Mucosa of rectum (tissue), 2 donors: Measurements from ENCODE around the gene VNN1.

Experiments
- H3K27ac ChIP-seq, 2 donors: one replicate each; pipeline ENCODE4 v1.7.0; 2013; ENCODE audit warnings: inconsistent platforms in 2 of 2, low read depth in 2 of 2, low read length in 2 of 2
- H3K27me3 ChIP-seq, 2 donors: one replicate each; pipeline ENCODE4 v1.7.0; 2013; ENCODE audit warnings: low read length in 2 of 2; ENCODE audit not compliant: control insufficient read depth in 2 of 2, insufficient read depth in 2 of 2
- H3K36me3 ChIP-seq, 2 donors: one replicate each; pipeline ENCODE4 v1.7.0; 2013; ENCODE audit warnings: low read length in 2 of 2; ENCODE audit not compliant: control insufficient read depth in 2 of 2, insufficient read depth in 2 of 2
- H3K4me1 ChIP-seq, 2 donors: one replicate each; pipeline ENCODE4 v1.7.0; 2013; ENCODE audit warnings: low read length in 2 of 2, mild to moderate bottlenecking in 1 of 2; ENCODE audit not compliant: control insufficient read depth in 2 of 2, insufficient read depth in 2 of 2
- H3K4me3 ChIP-seq, 2 donors: one replicate each; pipeline ENCODE4 v1.7.0; 2013; ENCODE audit warnings: low read length in 2 of 2
- H3K9ac ChIP-seq, 2 donors: one replicate each; pipeline ENCODE4 v1.7.0; 2013; ENCODE audit warnings: low read length in 2 of 2, low read depth in 1 of 2, mild to moderate bottlenecking in 1 of 2
- H3K9me3 ChIP-seq, 2 donors: one replicate each; pipeline ENCODE4 v1.7.0; 2013; ENCODE audit warnings: low read length in 2 of 2; ENCODE audit not compliant: control insufficient read depth in 2 of 2
- donor health status: healthy.
- donor health status: Normal muscosa, but diverticular disease.

VNN1 gene

DNA sequence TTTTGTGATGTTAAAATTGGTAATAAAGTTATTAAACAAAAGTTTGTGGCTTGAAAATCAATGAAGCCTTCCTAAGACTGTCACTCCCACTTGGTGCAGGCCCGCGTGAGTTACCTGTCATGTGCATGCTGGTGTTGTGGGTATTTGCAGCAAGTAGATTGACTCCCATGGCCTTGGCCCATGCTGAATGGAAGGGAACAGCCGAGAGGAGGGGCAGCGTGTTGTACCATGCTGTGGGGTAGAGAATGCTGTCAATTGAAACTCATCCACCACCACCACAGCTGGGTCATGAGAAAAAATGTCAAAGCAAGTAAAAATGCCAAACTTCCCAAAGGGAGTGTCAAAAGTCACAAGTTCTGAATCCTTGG, 12.7 kb upstream of the VNN1 start:
- Histone ChIP-seq H3K4me3 (no peak overlapping the region), H3K9me3 (no peaks in the 10 kb centered on the region), H3K9ac (no peak overlapping the region), H3K4me1 (no peaks in the 10 kb centered on the region), H3K27me3 (no peaks in the 10 kb centered on the region), H3K36me3 (no peaks in the 10 kb centered on the region), H3K27ac (no peak overlapping the region)

DNA sequence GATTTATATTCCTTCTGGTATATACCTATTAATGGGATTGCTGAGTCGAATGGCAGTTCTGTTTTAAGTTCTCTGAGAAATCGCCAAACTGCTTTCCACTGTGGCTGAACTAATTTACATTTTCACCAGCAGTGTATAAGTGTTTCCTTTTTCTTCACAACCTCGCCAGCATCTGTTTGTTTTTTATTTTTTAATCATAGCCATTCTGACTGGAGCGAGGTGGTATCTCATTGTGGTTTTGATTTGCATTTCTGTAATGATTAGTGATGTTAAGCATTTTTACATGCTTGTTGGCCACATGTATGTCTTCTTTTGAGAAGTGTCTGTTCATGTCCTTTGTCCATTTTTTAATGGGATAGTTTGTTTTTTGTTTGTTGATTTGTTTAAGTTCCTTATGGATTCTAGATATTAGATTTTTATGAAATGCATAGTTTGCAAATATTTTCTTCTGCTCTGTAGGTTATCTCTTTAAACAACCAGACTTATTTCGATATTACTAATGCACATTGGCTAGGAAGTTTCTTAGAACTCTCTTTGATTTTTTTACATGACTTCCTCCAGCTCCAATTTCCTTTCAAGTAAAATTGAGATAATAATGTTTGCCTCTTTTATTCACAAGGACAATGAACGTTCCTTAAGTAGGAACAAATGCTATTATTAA, 12.2 kb upstream of the VNN1 start:
- no peaks in the 10 kb centered on the region for H3K4me1 ChIP-seq
- H3K27me3 ChIP-seq: no peaks in the 10 kb centered on the region
- H3K27ac ChIP-seq: no peak overlapping the region
- H3K36me3 ChIP-seq: no peaks in the 10 kb centered on the region
- H3K4me3 ChIP-seq: no peak overlapping the region
- H3K9me3 ChIP-seq: no peaks in the 10 kb centered on the region
- no peak overlapping the region for H3K9ac ChIP-seq

DNA sequence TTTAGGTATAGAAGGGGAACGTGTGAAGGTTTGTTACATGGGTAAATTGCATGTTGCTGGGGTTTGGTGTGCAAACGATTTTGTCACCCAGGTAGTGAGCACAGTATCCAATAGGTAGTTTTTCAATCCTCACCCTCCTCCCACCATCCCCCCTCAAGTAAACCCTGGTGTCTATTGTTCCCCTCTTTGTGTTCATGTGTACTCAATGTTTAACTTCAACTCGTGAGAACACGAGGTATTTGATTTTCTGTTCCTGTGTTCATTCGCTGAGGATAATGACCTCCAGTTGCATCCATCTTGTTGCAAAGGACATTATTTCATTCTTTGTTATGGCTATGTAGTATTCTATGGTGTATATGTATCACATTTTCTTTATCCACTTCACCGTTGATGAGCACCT, 11.6 kb upstream of the VNN1 start:
- Histone ChIP-seq H3K4me1 (no peaks in the 10 kb centered on the region), H3K9ac (no peak overlapping the region), H3K27me3 (no peaks in the 10 kb centered on the region), H3K27ac (no peak overlapping the region), H3K9me3 (no peaks in the 10 kb centered on the region), H3K4me3 (no peak overlapping the region), H3K36me3 (no peaks in the 10 kb centered on the region)

DNA sequence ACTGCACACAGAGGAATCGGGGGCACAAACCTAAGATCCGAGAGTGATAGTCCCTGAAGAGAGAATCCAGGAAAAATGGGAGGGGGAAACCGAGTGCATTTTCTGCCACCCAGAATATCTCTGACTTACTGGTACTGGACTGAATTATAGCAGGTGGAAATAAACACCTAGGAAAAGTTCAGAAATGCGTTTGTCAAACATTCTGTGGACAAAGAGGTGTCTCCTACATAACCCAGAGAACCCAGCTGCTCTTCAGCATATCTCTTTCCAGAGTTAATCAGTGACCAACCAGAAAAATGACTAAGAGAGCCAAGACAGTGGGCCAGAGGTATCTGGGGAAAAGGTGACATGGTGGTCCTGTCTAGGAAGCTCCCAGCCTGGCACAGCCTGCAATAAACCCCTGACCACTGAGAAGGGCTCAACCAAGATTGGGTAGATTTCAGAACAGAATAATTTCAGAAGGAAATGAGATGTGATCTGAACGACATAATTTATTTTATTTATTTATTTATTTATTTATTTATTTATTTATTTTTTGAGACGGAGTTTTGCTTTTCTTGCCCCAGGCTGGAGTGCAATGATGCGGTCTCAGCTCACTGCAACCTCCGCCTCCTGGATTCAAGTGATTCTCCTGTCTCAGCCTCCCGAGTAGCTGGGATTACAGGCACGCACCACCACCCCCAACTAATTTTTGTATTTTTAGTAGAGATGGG, 6.0 kb upstream of the VNN1 start:
- Histone ChIP-seq H3K9ac (no peak overlapping the region), H3K27ac (no peak overlapping the region), H3K4me3 (no peak overlapping the region), H3K4me1 (no peaks in the 10 kb centered on the region), H3K9me3 (no peaks in the 10 kb centered on the region), H3K27me3 (no peaks in the 10 kb centered on the region), H3K36me3 (no peaks in the 10 kb centered on the region)

DNA sequence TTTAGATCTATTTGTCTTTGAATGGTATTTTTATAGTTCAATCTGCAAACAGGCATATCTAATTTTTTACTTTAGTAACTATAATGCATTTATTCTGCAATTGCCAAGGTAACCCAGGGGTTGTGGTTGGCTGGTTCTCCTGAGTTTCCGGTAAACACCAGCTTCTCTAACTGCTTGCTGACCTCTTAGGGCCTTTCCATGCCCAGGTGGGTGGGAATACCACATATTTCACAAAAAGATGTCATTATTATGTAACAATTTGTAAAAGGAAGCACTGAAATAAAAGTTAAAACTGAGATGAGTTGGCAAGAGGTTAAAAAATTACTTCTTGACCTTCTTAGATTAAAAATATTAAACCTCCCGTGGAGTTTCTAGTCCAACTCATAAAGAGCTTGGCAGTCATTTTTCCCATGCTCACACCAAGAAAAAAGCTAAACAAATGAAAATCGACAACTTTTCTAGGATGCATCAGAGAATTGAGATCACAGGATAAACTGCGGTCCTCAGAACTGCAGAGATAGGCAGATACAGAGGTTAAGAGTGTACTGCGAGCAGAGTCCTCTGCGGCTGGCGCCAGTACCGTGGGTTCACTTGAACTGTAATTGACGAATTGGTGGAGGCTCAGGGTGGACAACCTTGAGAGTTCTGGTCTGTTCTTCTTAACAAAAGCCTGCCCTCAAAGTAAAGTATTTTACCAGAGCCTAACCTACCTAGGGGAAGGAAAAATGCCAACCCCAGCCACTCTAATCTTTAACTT, 2.2 kb upstream of the VNN1 start:
- no peaks in the 10 kb centered on the region for H3K9me3 ChIP-seq
- H3K4me1 ChIP-seq: no peaks in the 10 kb centered on the region
- no peak overlapping the region for H3K4me3 ChIP-seq
- H3K9ac ChIP-seq: no peak overlapping the region
- no peaks in the 10 kb centered on the region for H3K27me3 ChIP-seq
- H3K27ac ChIP-seq: no peak overlapping the region
- H3K36me3 ChIP-seq: no peaks in the 10 kb centered on the region

DNA sequence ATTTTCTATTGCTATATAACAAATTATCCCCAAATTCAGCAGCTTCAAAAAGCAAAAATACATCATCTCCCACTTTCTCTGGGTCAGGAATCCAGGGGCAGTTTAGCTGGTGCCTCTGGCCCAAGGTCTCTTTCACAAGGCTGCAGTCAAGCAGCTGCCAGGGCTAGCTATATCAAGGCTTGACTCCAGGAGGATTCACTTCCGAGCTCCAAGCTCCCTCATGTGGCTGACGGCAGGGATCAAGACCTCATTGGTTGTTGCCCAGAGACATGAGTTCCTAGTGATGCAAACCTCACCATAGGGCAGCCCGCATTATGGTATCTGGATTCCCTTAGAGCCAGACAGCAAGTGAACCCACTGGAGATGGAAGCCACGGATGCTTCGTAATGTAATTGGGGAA, 1.3 kb upstream of the VNN1 start:
- no peak overlapping the region for H3K4me3 ChIP-seq
- H3K36me3 ChIP-seq: no peaks in the 10 kb centered on the region
- H3K27me3 ChIP-seq: no peaks in the 10 kb centered on the region
- H3K9ac ChIP-seq: no peak overlapping the region
- H3K9me3 ChIP-seq: no peaks in the 10 kb centered on the region
- no peak overlapping the region for H3K27ac ChIP-seq
- no peaks in the 10 kb centered on the region for H3K4me1 ChIP-seq

DNA sequence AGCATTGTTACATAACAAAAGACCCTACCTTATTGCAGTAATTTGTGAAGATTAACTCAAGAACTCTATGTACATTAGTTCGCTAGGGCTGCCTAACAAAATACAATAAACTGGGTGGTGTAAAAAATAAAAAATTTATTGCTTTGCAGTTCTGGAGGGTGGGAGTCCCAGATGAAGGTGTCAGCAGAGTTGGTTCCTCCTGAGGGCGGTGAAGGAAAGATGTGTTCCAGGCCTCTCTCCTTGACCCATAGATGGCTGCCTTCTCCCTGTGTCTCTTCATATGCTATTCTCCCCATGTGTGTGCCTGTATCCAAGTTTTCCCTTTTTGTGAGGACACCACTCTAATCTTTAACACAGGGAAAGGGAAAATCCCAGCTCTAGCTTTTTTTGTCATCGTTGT, 305 bp upstream of the VNN1 start:
- no peaks in the 10 kb centered on the region for H3K4me1 ChIP-seq
- H3K36me3 ChIP-seq: no peaks in the 10 kb centered on the region
- H3K4me3 ChIP-seq: no peak overlapping the region
- H3K9ac ChIP-seq: no peak overlapping the region
- H3K27me3 ChIP-seq: no peaks in the 10 kb centered on the region
- H3K27ac ChIP-seq: peak overlapping the region in 1 of 2 donors; percentile 16
- no peaks in the 10 kb centered on the region for H3K9me3 ChIP-seq

DNA sequence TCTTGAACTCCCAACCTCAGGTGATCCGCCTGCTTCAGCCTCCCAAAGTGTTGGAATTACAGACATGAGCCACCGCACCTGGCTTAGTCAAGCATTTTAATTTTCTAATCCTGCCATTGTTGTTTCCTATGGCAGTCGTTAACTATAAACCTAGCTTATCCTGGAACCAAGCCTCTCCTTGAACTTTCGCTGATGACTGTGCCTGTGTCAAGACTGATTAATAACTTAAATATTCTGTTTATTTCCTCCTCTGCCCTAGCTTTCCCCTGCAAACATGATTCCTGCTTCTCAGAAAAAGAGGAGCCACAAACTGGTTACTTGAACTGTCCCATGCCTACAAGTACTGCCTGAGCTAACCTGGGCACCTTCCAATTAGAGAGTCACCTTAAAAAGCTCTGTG, 1.5 kb downstream of the VNN1 start:
- Histone ChIP-seq H3K4me1 (no peaks in the 10 kb centered on the region), H3K27ac (no peak overlapping the region), H3K4me3 (no peak overlapping the region), H3K36me3 (no peaks in the 10 kb centered on the region), H3K9me3 (no peaks in the 10 kb centered on the region), H3K27me3 (no peaks in the 10 kb centered on the region), H3K9ac (no peak overlapping the region)

DNA sequence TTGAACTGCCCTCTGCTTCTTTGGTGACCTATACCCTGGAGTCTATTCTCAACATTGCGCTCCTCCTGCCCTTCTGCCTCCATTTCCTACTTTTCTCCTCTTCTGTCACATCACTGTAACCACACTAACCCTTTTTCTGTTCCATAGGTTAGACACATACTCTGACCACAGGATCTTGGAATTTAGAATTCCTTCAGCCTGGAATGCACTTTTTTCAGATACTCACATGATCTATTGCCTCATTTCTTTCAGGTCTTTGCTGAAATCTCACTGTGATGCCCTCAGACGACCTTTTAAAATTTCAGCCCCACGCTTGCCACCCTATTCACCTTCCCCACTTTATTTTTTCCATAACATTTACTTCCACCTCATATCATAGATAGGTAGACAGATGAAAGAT, 5.1 kb downstream of the VNN1 start:
- H3K4me3 ChIP-seq: no peak overlapping the region
- no peaks in the 10 kb centered on the region for H3K36me3 ChIP-seq
- H3K9me3 ChIP-seq: no peaks in the 10 kb centered on the region
- H3K27me3 ChIP-seq: no peaks in the 10 kb centered on the region
- no peak overlapping the region for H3K9ac ChIP-seq
- H3K27ac ChIP-seq: no peak overlapping the region
- H3K4me1 ChIP-seq: no peaks in the 10 kb centered on the region

DNA sequence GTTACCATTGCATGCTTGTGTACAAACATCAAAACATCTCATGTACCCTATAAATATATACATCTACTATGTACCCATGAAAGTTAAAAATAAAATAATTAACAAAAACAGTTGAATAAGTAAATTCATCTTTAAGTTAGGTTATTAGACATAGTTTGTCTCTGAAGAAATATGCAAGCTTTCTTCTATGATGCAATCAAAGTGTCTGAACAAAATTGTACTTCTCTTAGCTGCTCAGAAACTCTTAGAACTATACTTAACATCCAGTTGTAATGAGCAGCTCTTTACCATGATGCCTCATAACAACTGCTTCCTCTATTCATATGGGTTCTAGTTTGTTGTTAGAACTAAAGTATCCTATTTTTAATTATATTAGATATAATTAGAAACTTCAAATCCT, 5.9 kb downstream of the VNN1 start:
- no peaks in the 10 kb centered on the region for H3K9me3 ChIP-seq

More for the DNA sequence above, 5.9 kb downstream of the VNN1 start:
- Histone ChIP-seq H3K36me3 (no peaks in the 10 kb centered on the region), H3K9ac (no peak overlapping the region), H3K4me3 (no peak overlapping the region), H3K27me3 (no peaks in the 10 kb centered on the region), H3K4me1 (no peaks in the 10 kb centered on the region), H3K27ac (no peak overlapping the region)
